AG04449 (cell line): ENCODE results near the gene ZNF831.

Source experiments
- CTCF ChIA-PET: fragments of 350-600 bp; formaldehyde crosslinking; extraction: SDS; loops from one replicate; lab custom pipeline; 2021; ENCODE audit warnings: antibody characterized with exemption; lab: Yijun Ruan, JAX
- POLR2A ChIA-PET: fragments of 400-600, 350-600 bp; formaldehyde crosslinking; extraction: SDS; loops from one replicate; lab custom pipeline; 2020; ENCODE audit warnings: antibody characterized with exemption, inconsistent platforms; lab: Yijun Ruan, JAX
- DNase-seq: peaks from one replicate; pipeline ENCODE4 v3.0.0-alpha.2; 2010; ENCODE audit warnings: low read depth, low spot score
- H3K4me3 ChIP-seq: 2 replicates; pipeline ENCODE4 v1.5.1; 2011; ENCODE audit warnings: low read depth, mild to moderate bottlenecking, control low read depth, low read length
- CTCF ChIP-seq: IDR thresholded peaks from one replicate; pipeline ENCODE4 v1.5.1; 2011; ENCODE audit warnings: mild to moderate bottlenecking, moderate library complexity, low read length, control low read depth, inconsistent platforms; ENCODE audit not compliant: insufficient read depth; ENCODE audit errors: missing control alignments

The ZNF831 gene

GRCh38 chr20:59163631-59164530 lies at the start of gene ZNF831:
Gene ZNF831, plus strand, starts transcription at chr20:59163821. Its CDS starts 27,199 bp downstream, at chr20:59191020.
- no peak for TF ChIP-seq CTCF
- H3K4me3 ChIP-seq = no peak within 1 kb of the TSS
- DNase-seq = no peak
- CTCF ChIA-PET = no interaction called here
- POLR2A ChIA-PET = no interaction called here

GRCh38 chr20:59117526-59117925 lies 46.1 kb upstream of the ZNF831 start:
- no peak for DNase-seq
- TF ChIP-seq CTCF = no peak
- H3K4me3 ChIP-seq = no peak overlapping the region
- ChIA-PET CTCF (interaction anchor here (1.5 kb wide), 1 partner anchor 30 kb away, joined by 3 read pairs; no protein-coding TSS in a partner anchor), POLR2A (no interaction called here)

DNA sequence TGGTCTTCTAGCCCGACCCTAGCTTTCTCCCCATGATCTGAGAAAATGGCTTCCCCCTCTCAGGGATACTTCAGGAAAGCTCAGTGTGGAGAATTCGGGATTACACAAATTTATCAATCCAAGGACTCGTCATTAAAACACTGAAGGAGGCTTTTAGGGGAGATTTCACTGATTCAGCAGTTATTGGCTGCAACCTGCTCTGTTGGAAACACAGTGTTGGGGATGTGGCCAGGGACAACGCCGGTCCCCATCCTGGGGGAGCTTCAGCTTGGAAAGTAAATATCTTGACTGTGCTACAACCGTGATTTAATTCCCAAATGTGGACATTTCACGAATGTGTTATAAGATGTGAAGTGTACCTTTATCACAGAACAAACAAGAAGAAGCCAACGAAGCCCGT lies 44.8 kb upstream of the ZNF831 start:
- CTCF ChIA-PET = no interaction called here
- POLR2A ChIA-PET = no interaction called here
- no peak for TF ChIP-seq CTCF
- no peak overlapping the region for H3K4me3 ChIP-seq
- no peak for DNase-seq

GRCh38 chr20:59120491-59120890 lies 43.1 kb upstream of the ZNF831 start:
- DNase-seq = no peak
- TF ChIP-seq CTCF = no peak
- no peak overlapping the region for H3K4me3 ChIP-seq
- POLR2A ChIA-PET = no interaction called here
- CTCF ChIA-PET = interaction anchor here (1.1 kb wide), 1 partner anchor 250 kb away, joined by 4 read pairs; no protein-coding TSS in a partner anchor

DNA sequence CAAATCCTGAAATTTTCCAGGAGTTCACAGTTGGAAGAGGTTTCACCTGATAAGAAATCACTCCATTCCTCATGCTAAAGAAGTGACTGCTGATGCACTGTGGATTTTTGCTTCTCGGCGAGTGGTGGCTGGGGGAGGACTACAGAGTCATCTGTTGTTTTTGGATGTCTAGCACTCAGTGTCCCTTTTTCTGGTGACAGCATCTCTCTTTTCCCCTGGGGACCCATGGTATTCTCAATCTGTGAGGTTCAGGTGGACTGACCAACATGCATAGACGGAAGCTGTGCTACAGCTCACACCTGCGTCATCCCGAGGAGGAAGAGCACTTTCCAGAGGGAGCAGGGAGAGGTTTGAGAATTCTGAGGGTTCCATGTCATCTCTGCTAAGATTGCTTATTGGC lies 42.7 kb upstream of the ZNF831 start:
- POLR2A ChIA-PET = no interaction called here
- no peak for TF ChIP-seq CTCF
- CTCF ChIA-PET = interaction anchor here (1.1 kb wide), 1 partner anchor 251 kb away, joined by 4 read pairs; no protein-coding TSS in a partner anchor
- no peak overlapping the region for H3K4me3 ChIP-seq
- no peak for DNase-seq

- CTCF ChIA-PET = interaction anchor here (1.1 to 1.3 kb wide), 2 partner anchors 334 to 394 kb away, joined by 3 read pairs; no protein-coding TSS in a partner anchor
- TF ChIP-seq CTCF = no peak
- H3K4me3 ChIP-seq = no peak overlapping the region
- DNase-seq = no peak
- POLR2A ChIA-PET = no interaction called here
These were observed 41.7 kb upstream of the ZNF831 start for GRCh38 chr20:59121714-59122565.
